ENCODE data around the gene TENM3. TPM values are rescaled to one million over a fixed set of nuclear protein-coding genes. Genes with fewer than 3 reads are reported as not detected.

TENM3 gene
- total RNA-seq, 2 donors from 2014 or later = 39.5 to 51.9 TPM

GRCh38 chr4:182416067-182416466 is 172.9 kb downstream of the TENM3 start:
- Histone ChIP-seq H3K27me3 (ENCODE audit: control insufficient read depth, insufficient read depth, low read length, poor library complexity, severe bottlenecking) (no peaks in the 10 kb centered on the region), H3K27ac (ENCODE audit: low read depth, low read length) (no peak overlapping the region), H3K4me3 (ENCODE audit: low read length) (no peak overlapping the region), H3K9ac (ENCODE audit: extremely low read depth, low read length, poor library complexity, severe bottlenecking) (no peak overlapping the region), H3K4me1 (ENCODE audit: control insufficient read depth, insufficient read depth, low read length) (no peaks in the 10 kb centered on the region), H3K36me3 (ENCODE audit: control insufficient read depth, insufficient read depth, low read length) (no peaks in the 10 kb centered on the region), H3K9me3 (ENCODE audit: control insufficient read depth, low read length) (peaks cover 14% of the 10 kb centered on the region)
- Mint-ChIP-seq H3K4me1 (peaks cover 1% of the 10 kb centered on the region), H3K27ac (no peak overlapping the region), H3K9me3 (peaks cover 40% of the 10 kb centered on the region), H3K4me3 (no peak overlapping the region), H3K36me3 (ENCODE audit: low read depth) (peaks cover 7% of the 10 kb centered on the region), H3K27me3 (ENCODE audit: insufficient read depth) (no peaks in the 10 kb centered on the region)
- WGBS, 2 experiments (ENCODE audit: insufficient coverage in 1 of 2, insufficient read length in 1 of 2) = no CpG with 5 or more reads among the region's 1 CpG
- TF ChIP-seq CTCF (conservative IDR thresholded peaks at IDR 0.05) = no peak
- no peak for DNase-seq

GRCh38 chr4:182418054-182418734 is 175.0 kb downstream of the TENM3 start:
- Mint-ChIP-seq H3K27ac (no peak overlapping the region), H3K4me3 (no peak overlapping the region)
- peaks cover 10% of the 10 kb centered on the region for H3K9me3 ChIP-seq (ENCODE audit: control insufficient read depth, low read length)

GRCh38 chr4:182420189-182420588 is 177.0 kb downstream of the TENM3 start:
- TF ChIP-seq CTCF (conservative IDR thresholded peaks at IDR 0.05) = no peak
- H3K27me3 Mint-ChIP-seq (ENCODE audit: insufficient read depth) = peaks cover 4% of the 10 kb centered on the region
- Histone ChIP-seq H3K9me3 (ENCODE audit: control insufficient read depth, low read length) (no peaks in the 10 kb centered on the region), H3K4me3 (ENCODE audit: low read length) (no peak overlapping the region), H3K36me3 (ENCODE audit: control insufficient read depth, insufficient read depth, low read length) (no peaks in the 10 kb centered on the region), H3K27ac (ENCODE audit: low read depth, low read length) (no peak overlapping the region), H3K27me3 (ENCODE audit: control insufficient read depth, insufficient read depth, low read length, poor library complexity, severe bottlenecking) (peaks cover 21% of the 10 kb centered on the region), H3K4me1 (ENCODE audit: control insufficient read depth, insufficient read depth, low read length) (no peaks in the 10 kb centered on the region), H3K9ac (ENCODE audit: extremely low read depth, low read length, poor library complexity, severe bottlenecking) (no peak overlapping the region)
- 91 to 94% methylated on average over 2 to 7 of the region's 7 CpGs for WGBS, 2 experiments (ENCODE audit: insufficient coverage in 1 of 2, insufficient read length in 1 of 2)
- no peak overlapping the region for H3K4me3 Mint-ChIP-seq
- no peak overlapping the region for H3K27ac Mint-ChIP-seq
- H3K4me1 Mint-ChIP-seq = peaks cover 4% of the 10 kb centered on the region
- no peak for DNase-seq
- H3K36me3 Mint-ChIP-seq (ENCODE audit: low read depth) = no peaks in the 10 kb centered on the region
- peaks cover 9% of the 10 kb centered on the region for H3K9me3 Mint-ChIP-seq

More at GRCh38 chr4:182418054-182418734, 175.0 kb downstream of the TENM3 start:
- Histone ChIP-seq H3K36me3 (ENCODE audit: control insufficient read depth, insufficient read depth, low read length) (no peaks in the 10 kb centered on the region), H3K27ac (ENCODE audit: low read depth, low read length) (no peak overlapping the region), H3K4me3 (ENCODE audit: low read length) (no peak overlapping the region), H3K9ac (ENCODE audit: extremely low read depth, low read length, poor library complexity, severe bottlenecking) (no peak overlapping the region), H3K27me3 (ENCODE audit: control insufficient read depth, insufficient read depth, low read length, poor library complexity, severe bottlenecking) (peaks cover 17% of the 10 kb centered on the region), H3K4me1 (ENCODE audit: control insufficient read depth, insufficient read depth, low read length) (no peaks in the 10 kb centered on the region)
- DNase-seq = no peak
- TF ChIP-seq CTCF (conservative IDR thresholded peaks at IDR 0.05) = no peak
- H3K36me3 Mint-ChIP-seq (ENCODE audit: low read depth) = no peaks in the 10 kb centered on the region
- peaks cover 24% of the 10 kb centered on the region for H3K9me3 Mint-ChIP-seq
- H3K4me1 Mint-ChIP-seq = peaks cover 4% of the 10 kb centered on the region
- H3K27me3 Mint-ChIP-seq (ENCODE audit: insufficient read depth) = peaks cover 4% of the 10 kb centered on the region
- WGBS, 2 experiments (ENCODE audit: insufficient coverage in 1 of 2, insufficient read length in 1 of 2) = 89 to 93% methylated on average over 3 to 9 of the region's 9 CpGs

Measured in endodermal cell (in vitro differentiated cells).